SK-N-SH treated with all-trans-retinoic acid at 6 μM for 48 hours (cell line): ENCODE measurements around the gene ZFYVE27.

ENCODE experiments used
- ARNTL ChIP-seq: fragments of 450-650 bp; formaldehyde crosslinking; IDR thresholded peaks from 2 replicates; pipeline ENCODE4 v1.5.0; 2020; ENCODE audit warnings: low read depth, mild to moderate bottlenecking, moderate library complexity, borderline replicate concordance
- BACH2 ChIP-seq: fragments of 250-450 bp; sonication (Bioruptor Pico); IDR thresholded peaks from 2 replicates; pipeline ENCODE4 v1.9.0; 2021; ENCODE audit warnings: mild to moderate bottlenecking, borderline replicate concordance
- ISL1 ChIP-seq: fragments of 250-450 bp; sonication (Bioruptor Pico); IDR thresholded peaks from 2 replicates; pipeline ENCODE4 v2.1.2; 2022; ENCODE audit warnings: mild to moderate bottlenecking, moderate library complexity
- OSR1 ChIP-seq: fragments of 250-450 bp; sonication (Bioruptor Pico); IDR thresholded peaks from 2 replicates; pipeline ENCODE4 v1.8.0; 2022; ENCODE audit warnings: moderate library complexity, mild to moderate bottlenecking, inconsistent platforms
- PPARA ChIP-seq: fragments of 250-450 bp; sonication (Bioruptor Pico); IDR thresholded peaks from 2 replicates; pipeline ENCODE4 v1.5.0; 2020; ENCODE audit warnings: mild to moderate bottlenecking, borderline replicate concordance
- RARB ChIP-seq: fragments of 250-450 bp; sonication (Bioruptor Pico); IDR thresholded peaks from 2 replicates; pipeline ENCODE4 v1.8.0; 2021; ENCODE audit warnings: mild to moderate bottlenecking, moderate library complexity
- SNAI2 ChIP-seq: fragments of 250-450 bp; sonication (Bioruptor Pico); IDR thresholded peaks from 2 replicates; pipeline ENCODE4 v1.5.0; 2020; ENCODE audit warnings: mild to moderate bottlenecking, moderate library complexity
- TSHZ2 ChIP-seq: fragments of 250-450 bp; sonication (Bioruptor Pico); IDR thresholded peaks from 2 replicates; pipeline ENCODE4 v1.5.0; 2020; ENCODE audit warnings: mild to moderate bottlenecking, moderate library complexity
- ZFP3 ChIP-seq: fragments of 250-450 bp; sonication (Bioruptor Pico); IDR thresholded peaks from 2 replicates; pipeline ENCODE4 v1.5.0; 2020; ENCODE audit warnings: mild to moderate bottlenecking, moderate library complexity
- ZFP30 ChIP-seq: fragments of 450-650 bp; formaldehyde crosslinking; IDR thresholded peaks from 2 replicates; pipeline ENCODE4 v1.5.0; 2022; ENCODE audit warnings: mild to moderate bottlenecking, moderate library complexity
- ZNF565 ChIP-seq: fragments of 450-650 bp; formaldehyde crosslinking; conservative IDR thresholded peaks from 2 replicates; pipeline ENCODE4 v1.5.0; 2020; ENCODE audit warnings: low read depth, mild to moderate bottlenecking, moderate library complexity
- ZNF70 ChIP-seq: fragments of 450-650 bp; formaldehyde crosslinking; IDR thresholded peaks from 2 replicates; pipeline ENCODE4 v1.5.0; 2020; ENCODE audit warnings: mild to moderate bottlenecking, moderate library complexity
- TF ChIP-seq, protein P1 (sequence below): fragments of 250-450 bp; sonication (Bioruptor Pico); IDR thresholded peaks from 2 replicates; pipeline ENCODE4 v1.8.0; 2020; ENCODE audit warnings: mild to moderate bottlenecking, moderate library complexity, borderline replicate concordance
- TF ChIP-seq, protein P2 (sequence below): fragments of 250-450 bp; sonication (Bioruptor Pico); IDR thresholded peaks from 2 replicates; pipeline ENCODE4 v1.8.0; 2021; ENCODE audit warnings: low read depth, mild to moderate bottlenecking, moderate library complexity, borderline replicate concordance

DNA sequence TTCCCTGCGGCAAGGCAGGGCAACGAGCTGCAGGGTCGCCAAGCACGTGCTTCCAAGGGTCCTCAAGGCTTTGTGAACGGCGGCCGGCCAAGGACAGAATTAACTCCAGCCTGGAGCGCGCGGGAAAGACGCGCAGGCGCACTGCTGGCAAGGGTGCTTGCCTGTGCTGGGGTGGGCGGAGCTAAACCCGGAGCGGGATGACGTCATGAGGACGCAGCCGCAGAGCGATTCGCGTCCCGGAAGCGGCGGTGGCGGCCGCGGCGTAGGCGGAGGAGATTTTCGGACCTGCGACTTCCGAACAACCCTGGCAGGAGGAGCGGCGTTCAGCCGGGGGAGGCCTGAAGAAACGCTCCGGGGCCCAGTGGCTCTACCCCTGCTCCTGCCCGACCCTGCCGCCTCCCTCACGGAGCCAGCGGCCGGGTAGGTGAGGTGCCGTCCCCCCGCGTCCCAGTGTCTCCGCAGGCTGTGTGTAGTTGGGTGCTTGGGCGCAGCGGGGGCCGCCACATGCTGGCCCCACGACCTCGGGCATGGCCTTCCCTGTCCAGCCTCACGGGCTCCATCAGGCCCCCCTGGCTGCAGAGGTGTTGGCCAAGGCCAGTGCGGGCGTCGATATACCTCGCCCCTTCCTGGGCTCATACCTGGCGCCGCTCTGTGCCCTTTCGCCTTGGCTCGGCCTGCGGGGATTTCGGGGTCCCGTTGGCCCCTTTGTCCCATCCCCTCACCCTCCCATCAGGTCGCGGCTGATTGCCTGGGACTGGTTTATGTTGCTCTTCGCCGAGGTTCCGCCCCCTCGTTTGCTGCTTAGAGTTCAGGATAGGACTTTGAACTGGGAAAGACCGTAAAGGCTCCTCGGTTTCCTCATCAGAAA is at the start of gene ZFYVE27:
- peak; percentile 69; the same call in 1 of the 2 replicates for TF ChIP-seq TSHZ2
- TF ChIP-seq ARNTL (CRISPR knock-in tag), result no peak
- no peak for TF ChIP-seq ISL1
- TF ChIP-seq ZFP30, result 0 out of 2 replicates have a peak, but pooled peaks have one; percentile 37
- TF ChIP-seq OSR1, result no peak
- 0 out of 2 replicates have a peak, but pooled peaks have one; percentile 49 for TF ChIP-seq ZNF565 (CRISPR knock-in tag)
- TF ChIP-seq, protein P1, sequence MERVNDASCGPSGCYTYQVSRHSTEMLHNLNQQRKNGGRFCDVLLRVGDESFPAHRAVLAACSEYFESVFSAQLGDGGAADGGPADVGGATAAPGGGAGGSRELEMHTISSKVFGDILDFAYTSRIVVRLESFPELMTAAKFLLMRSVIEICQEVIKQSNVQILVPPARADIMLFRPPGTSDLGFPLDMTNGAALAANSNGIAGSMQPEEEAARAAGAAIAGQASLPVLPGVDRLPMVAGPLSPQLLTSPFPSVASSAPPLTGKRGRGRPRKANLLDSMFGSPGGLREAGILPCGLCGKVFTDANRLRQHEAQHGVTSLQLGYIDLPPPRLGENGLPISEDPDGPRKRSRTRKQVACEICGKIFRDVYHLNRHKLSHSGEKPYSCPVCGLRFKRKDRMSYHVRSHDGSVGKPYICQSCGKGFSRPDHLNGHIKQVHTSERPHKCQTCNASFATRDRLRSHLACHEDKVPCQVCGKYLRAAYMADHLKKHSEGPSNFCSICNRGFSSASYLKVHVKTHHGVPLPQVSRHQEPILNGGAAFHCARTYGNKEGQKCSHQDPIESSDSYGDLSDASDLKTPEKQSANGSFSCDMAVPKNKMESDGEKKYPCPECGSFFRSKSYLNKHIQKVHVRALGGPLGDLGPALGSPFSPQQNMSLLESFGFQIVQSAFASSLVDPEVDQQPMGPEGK (CRISPR knock-in tag), result no peak
- TF ChIP-seq BACH2, result peak; percentile 78
- TF ChIP-seq ZNF70 (CRISPR knock-in tag), result 0 out of 2 replicates have a peak, but pooled peaks have one; percentile 16
- peak; percentile 49; the same call in 1 of the 2 replicates for TF ChIP-seq PPARA
- TF ChIP-seq, protein P2, sequence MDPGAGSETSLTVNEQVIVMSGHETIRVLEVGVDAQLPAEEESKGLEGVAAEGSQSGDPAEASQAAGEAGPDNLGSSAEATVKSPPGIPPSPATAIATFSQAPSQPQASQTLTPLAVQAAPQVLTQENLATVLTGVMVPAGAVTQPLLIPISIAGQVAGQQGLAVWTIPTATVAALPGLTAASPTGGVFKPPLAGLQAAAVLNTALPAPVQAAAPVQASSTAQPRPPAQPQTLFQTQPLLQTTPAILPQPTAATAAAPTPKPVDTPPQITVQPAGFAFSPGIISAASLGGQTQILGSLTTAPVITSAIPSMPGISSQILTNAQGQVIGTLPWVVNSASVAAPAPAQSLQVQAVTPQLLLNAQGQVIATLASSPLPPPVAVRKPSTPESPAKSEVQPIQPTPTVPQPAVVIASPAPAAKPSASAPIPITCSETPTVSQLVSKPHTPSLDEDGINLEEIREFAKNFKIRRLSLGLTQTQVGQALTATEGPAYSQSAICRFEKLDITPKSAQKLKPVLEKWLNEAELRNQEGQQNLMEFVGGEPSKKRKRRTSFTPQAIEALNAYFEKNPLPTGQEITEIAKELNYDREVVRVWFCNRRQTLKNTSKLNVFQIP, result no peak
- no peak for TF ChIP-seq RARB (CRISPR knock-in tag)
- TF ChIP-seq SNAI2, result peak; percentile 88
- TF ChIP-seq ZFP3 (CRISPR knock-in tag), result peak; percentile 67; the same call in 1 of the 2 replicates
